Muscle layer of duodenum (tissue), 2 donors: ENCODE results near the gene SYPL1.
A peak's percentile ranks its signal among the peaks of the same experiment; 100 is the strongest.

Experiments
- H3K27ac ChIP-seq: one replicate; pipeline ENCODE4 v1.7.0; 2013; ENCODE audit warnings: mild to moderate bottlenecking, low read length
- H3K27me3 ChIP-seq: one replicate; pipeline ENCODE4 v1.7.0; 2013; ENCODE audit warnings: low read depth, mild to moderate bottlenecking, control low read depth, low read length
- H3K36me3 ChIP-seq, 2 donors: one replicate each; pipeline ENCODE4 v1.7.0; 2013; ENCODE audit warnings: low read length in 2 of 2, control low read depth in 1 of 2, mild to moderate bottlenecking in 1 of 2; ENCODE audit not compliant: insufficient read depth in 2 of 2, control insufficient read depth in 1 of 2
- H3K4me1 ChIP-seq, 2 donors: one replicate each; pipeline ENCODE4 v1.7.0; 2013; ENCODE audit warnings: low read length in 2 of 2, mild to moderate bottlenecking in 2 of 2, control low read depth in 1 of 2, moderate library complexity in 1 of 2; ENCODE audit not compliant: insufficient read depth in 2 of 2, control insufficient read depth in 1 of 2
- H3K4me3 ChIP-seq, 2 donors: one replicate each; pipeline ENCODE4 v1.7.0; 2013; ENCODE audit warnings: low read length in 2 of 2, low read depth in 1 of 2, mild to moderate bottlenecking in 1 of 2
- H3K9me3 ChIP-seq, 2 donors: one replicate each; pipeline ENCODE4 v1.7.0; 2013; ENCODE audit warnings: low read length in 2 of 2, control low read depth in 1 of 2, mild to moderate bottlenecking in 1 of 2; ENCODE audit not compliant: control insufficient read depth in 1 of 2
- donor health status: healthy.

Gene SYPL1

DNA sequence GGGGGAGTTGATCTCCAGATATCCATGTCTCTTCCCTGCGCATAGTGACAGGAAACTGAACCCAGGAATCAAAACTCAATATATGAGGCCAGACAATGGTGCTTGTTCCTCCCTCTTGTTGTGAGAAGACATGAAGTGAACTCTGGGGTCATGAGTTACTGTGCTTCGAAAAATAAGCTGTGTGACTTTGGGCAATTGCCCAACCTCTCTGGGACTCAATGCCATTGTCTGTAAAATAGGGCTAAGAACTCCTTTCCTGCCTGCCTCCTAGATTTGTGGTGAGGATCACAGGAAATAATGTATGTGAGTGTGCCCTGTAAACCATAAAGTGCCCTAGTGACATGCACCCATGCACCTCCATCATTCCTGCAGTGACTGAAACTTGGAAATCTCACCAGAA, 48.4 kb downstream of the SYPL1 start:
- Histone ChIP-seq H3K4me3 (no peak overlapping the region), H3K4me1 (peaks cover 12 to 38% of the 10 kb centered on the region in 2 donors), H3K9me3 (no peaks in the 10 kb centered on the region), H3K27ac (no peak overlapping the region), H3K36me3 (no peaks in the 10 kb centered on the region), H3K27me3 (no peaks in the 10 kb centered on the region)

GRCh38 chr7:106063024-106063423, 49.1 kb downstream of the SYPL1 start:
- Histone ChIP-seq H3K27me3 (no peaks in the 10 kb centered on the region), H3K36me3 (no peaks in the 10 kb centered on the region), H3K27ac (no peak overlapping the region), H3K9me3 (no peaks in the 10 kb centered on the region), H3K4me1 (peaks cover 12 to 45% of the 10 kb centered on the region in 2 donors), H3K4me3 (no peak overlapping the region)

DNA sequence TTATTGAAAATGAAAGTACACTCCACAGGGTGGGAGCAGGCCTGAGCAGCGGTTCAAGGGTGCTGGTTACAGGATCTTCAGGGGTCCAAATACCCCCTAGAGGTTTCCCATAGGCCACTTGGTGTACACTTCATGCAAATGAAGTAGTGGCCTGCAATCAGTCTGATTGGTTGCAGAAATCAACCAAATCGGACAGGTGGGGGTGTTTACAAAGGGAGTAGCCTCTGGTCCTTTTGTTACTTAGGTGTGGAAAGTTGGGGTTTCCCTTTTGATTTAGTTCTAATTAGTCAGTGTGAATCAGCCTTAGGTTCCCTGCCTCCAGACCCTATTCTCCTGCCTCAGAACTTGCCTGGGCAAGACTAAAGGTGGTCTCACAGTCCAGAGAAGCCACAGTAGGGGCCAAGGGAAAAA, 49.6 kb downstream of the SYPL1 start:
- Histone ChIP-seq H3K4me3 (no peak overlapping the region), H3K27me3 (no peaks in the 10 kb centered on the region), H3K4me1 (peaks cover 12 to 50% of the 10 kb centered on the region in 2 donors), H3K9me3 (no peaks in the 10 kb centered on the region), H3K27ac (no peak overlapping the region), H3K36me3 (no peaks in the 10 kb centered on the region)

DNA sequence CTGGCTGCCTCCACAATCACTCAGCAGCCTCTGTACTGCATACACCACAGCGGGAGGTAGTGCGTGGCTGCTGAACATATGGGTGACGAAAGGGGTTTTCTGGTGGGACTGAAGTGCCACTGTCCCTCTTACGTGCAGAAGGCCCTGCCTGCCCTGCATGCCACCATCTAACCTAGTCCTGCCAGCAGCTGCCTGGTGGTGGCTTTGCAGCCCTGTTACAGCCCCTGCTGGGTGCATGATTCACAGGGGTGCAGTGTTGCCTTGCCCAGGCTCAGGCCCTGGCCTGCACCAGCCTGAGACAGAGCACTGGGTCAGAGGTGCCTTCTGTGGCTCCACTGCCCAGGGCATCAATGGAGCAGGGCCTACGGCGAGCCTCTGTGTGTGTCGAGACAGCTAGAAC, 50.1 kb downstream of the SYPL1 start:
- Histone ChIP-seq H3K27ac (no peak overlapping the region), H3K36me3 (no peaks in the 10 kb centered on the region), H3K27me3 (no peaks in the 10 kb centered on the region), H3K4me1 (peaks cover 12 to 55% of the 10 kb centered on the region in 2 donors), H3K4me3 (no peak overlapping the region), H3K9me3 (no peaks in the 10 kb centered on the region)

DNA sequence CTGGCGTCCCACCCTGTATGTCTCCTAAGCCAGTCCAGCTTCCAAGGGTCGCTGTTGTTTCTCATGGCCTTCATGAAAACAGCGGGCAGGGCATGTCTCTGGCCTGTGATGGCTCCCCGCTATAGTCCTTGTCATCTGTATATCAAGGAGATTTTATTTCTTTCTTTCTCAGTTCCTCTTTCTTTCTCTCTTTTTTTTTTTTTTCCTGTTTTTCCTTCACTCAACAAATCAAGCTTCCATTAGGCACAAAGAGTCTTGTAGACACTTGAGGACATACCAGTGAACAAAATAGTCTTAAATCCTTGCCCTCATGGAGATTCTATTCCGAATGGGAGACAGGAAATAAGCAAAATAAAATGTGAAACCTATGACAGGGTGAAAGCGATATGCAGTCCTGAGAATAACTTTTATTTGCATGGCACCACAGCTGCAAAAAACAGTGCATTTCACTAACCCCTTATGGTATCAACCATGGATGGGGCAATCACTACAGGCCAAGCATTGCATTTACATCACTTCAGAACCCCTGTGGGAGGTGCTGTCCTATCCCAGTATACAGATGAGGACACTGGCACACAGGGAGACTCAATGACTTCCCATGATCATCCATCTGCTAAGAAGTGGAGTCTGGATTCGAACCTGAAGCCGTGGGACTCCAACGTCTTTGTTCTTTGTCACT, 50.7 kb downstream of the SYPL1 start:
- peaks cover 12 to 54% of the 10 kb centered on the region in 2 donors for H3K4me1 ChIP-seq
- no peaks in the 10 kb centered on the region for H3K9me3 ChIP-seq
- no peaks in the 10 kb centered on the region for H3K27me3 ChIP-seq
- H3K27ac ChIP-seq, result no peak overlapping the region
- H3K36me3 ChIP-seq, result no peaks in the 10 kb centered on the region
- no peak overlapping the region for H3K4me3 ChIP-seq

- no peaks in the 10 kb centered on the region for H3K27me3 ChIP-seq
- H3K9me3 ChIP-seq, result no peaks in the 10 kb centered on the region
- H3K36me3 ChIP-seq, result no peaks in the 10 kb centered on the region
- peaks cover 12 to 45% of the 10 kb centered on the region in 2 donors for H3K4me1 ChIP-seq
- H3K4me3 ChIP-seq, result no peak overlapping the region
- no peak overlapping the region for H3K27ac ChIP-seq
Measured at GRCh38 chr7:106060394-106060920, 51.7 kb downstream of the SYPL1 start.

- no peaks in the 10 kb centered on the region for H3K27me3 ChIP-seq
- H3K9me3 ChIP-seq, result no peaks in the 10 kb centered on the region
- H3K4me3 ChIP-seq, result no peak overlapping the region
- H3K36me3 ChIP-seq, result no peaks in the 10 kb centered on the region
- H3K4me1 ChIP-seq, result peaks cover 6 to 40% of the 10 kb centered on the region in 2 donors
- no peak overlapping the region for H3K27ac ChIP-seq
Measured at GRCh38 chr7:106059556-106059955, 52.6 kb downstream of the SYPL1 start.

- Histone ChIP-seq H3K27me3 (no peaks in the 10 kb centered on the region), H3K9me3 (no peaks in the 10 kb centered on the region), H3K36me3 (no peaks in the 10 kb centered on the region), H3K4me1 (peaks cover 0 to 33% of the 10 kb centered on the region in 2 donors), H3K27ac (no peak overlapping the region), H3K4me3 (no peak overlapping the region)
Measured at GRCh38 chr7:106058928-106059324, 53.2 kb downstream of the SYPL1 start.

GRCh38 chr7:106057962-106058927, 53.9 kb downstream of the SYPL1 start:
- Histone ChIP-seq H3K4me3 (no peak overlapping the region), H3K27me3 (no peaks in the 10 kb centered on the region), H3K27ac (no peak overlapping the region), H3K9me3 (no peaks in the 10 kb centered on the region), H3K36me3 (no peaks in the 10 kb centered on the region), H3K4me1 (peaks cover 0 to 27% of the 10 kb centered on the region in 2 donors)

GRCh38 chr7:106057204-106057961, 54.7 kb downstream of the SYPL1 start:
- Histone ChIP-seq H3K36me3 (no peaks in the 10 kb centered on the region), H3K27ac (no peak overlapping the region), H3K4me3 (peak overlapping the region in 1 of 2 donors; percentile 1), H3K9me3 (no peaks in the 10 kb centered on the region), H3K4me1 (peaks cover 0 to 22% of the 10 kb centered on the region in 2 donors), H3K27me3 (no peaks in the 10 kb centered on the region)
